Measurements from ENCODE around the gene TMUB1.
A peak's percentile ranks its signal among the peaks of the same experiment; 100 is the strongest.

The TMUB1 gene

GRCh38 chr7:151101621-151102396 is 18.5 kb upstream of the TMUB1 start:
- no peak for DNase-seq

GRCh38 chr7:151100921-151101320 is 17.6 kb upstream of the TMUB1 start:
- DNase-seq = no peak

- DNase-seq = no peak
These were observed 16.4 kb upstream of the TMUB1 start for GRCh38 chr7:151099486-151100211.

- DNase-seq = no peak
These were observed 12.7 kb upstream of the TMUB1 start for GRCh38 chr7:151095828-151096475.

- no peak for DNase-seq
These were observed 12.0 kb upstream of the TMUB1 start for GRCh38 chr7:151095123-151095797.

GRCh38 chr7:151094675-151095074 is 11.4 kb upstream of the TMUB1 start:
- no peak for DNase-seq

- DNase-seq = no peak
These were observed 10.5 kb upstream of the TMUB1 start for GRCh38 chr7:151093748-151094147.

GRCh38 chr7:151091988-151092387 is 8.7 kb upstream of the TMUB1 start:
- DNase-seq = no peak

- DNase-seq = peak; percentile 64
These were observed 8.1 kb upstream of the TMUB1 start for GRCh38 chr7:151091431-151091830.

- no peak for DNase-seq
These were observed 7.7 kb upstream of the TMUB1 start for GRCh38 chr7:151091003-151091402.

GRCh38 chr7:151089893-151090730 is 6.8 kb upstream of the TMUB1 start:
- DNase-seq = no peak

GRCh38 chr7:151088856-151089699 is 5.8 kb upstream of the TMUB1 start:
- DNase-seq = peak; percentile 57

- no peak for DNase-seq
These were observed 4.9 kb upstream of the TMUB1 start for GRCh38 chr7:151088019-151088855.

- DNase-seq = peak; percentile 88
These were observed 4.1 kb upstream of the TMUB1 start for GRCh38 chr7:151087245-151088018.

GRCh38 chr7:151086802-151087244 is 3.5 kb upstream of the TMUB1 start:
- peak; percentile 76 for DNase-seq

- peak; percentile 98 for DNase-seq
These were observed 2.7 kb upstream of the TMUB1 start, which contains the start of gene AGAP3 for GRCh38 chr7:151085691-151086620. Gene AGAP3, plus strand, starts transcription at chr7:151086475. Its CDS starts 267 bp downstream, at chr7:151086742.

- no peak for DNase-seq
These were observed 2.0 kb upstream of the TMUB1 start for GRCh38 chr7:151085329-151085690.

GRCh38 chr7:151083824-151084160 is 499 bp upstream of the TMUB1 start:
- DNase-seq = no peak
